IMR-90 (cell line): ENCODE measurements around the gene PDZK1. TPM values are rescaled to one million over a fixed set of nuclear protein-coding genes. Genes with fewer than 3 reads are reported as not detected.

Experiments
- ATAC-seq: fragments of 200-7000 bp; cut with Tn5 transposase; 2 replicates; pipeline ENCODE4 v1.9.1; 2020; ENCODE audit warnings: low read depth, mild to moderate bottlenecking, moderate library complexity
- BruUV-seq: library from RNA; stranded (reverse); fragments of 400-500 nt; replicated peaks from 2 replicates; lab custom pipeline; 2021; lab: Mats Ljungman, UMichigan
- CTCF ChIA-PET: fragments of 300-600 bp; formaldehyde crosslinking; extraction: SDS; loops from one replicate; lab custom pipeline; 2021; ENCODE audit warnings: antibody characterized with exemption; lab: Yijun Ruan, JAX
- POLR2A ChIA-PET: fragments of 300-600 bp; sonication (Branson Sonifier 250); formaldehyde crosslinking; loops from one replicate; lab custom pipeline; 2022; ENCODE audit warnings: antibody characterized with exemption; ENCODE audit not compliant: unreplicated experiment; lab: Charles Lee
- DNase-seq: peaks from one replicate; pipeline ENCODE4 v3.0.0; 2013
- H2AFZ ChIP-seq: replicated peaks from 2 replicates; pipeline ENCODE3; 2013; ENCODE audit warnings: low read length, mild to moderate bottlenecking; ENCODE audit not compliant: poor library complexity
- H2AK5ac ChIP-seq: 2 replicates; pipeline ENCODE4 v1.6.1; 2013; ENCODE audit warnings: low read depth, low read length, inconsistent platforms
- H2AK9ac ChIP-seq: replicated peaks from 2 replicates; pipeline ENCODE3; 2013; ENCODE audit warnings: mild to moderate bottlenecking, low read depth, low read length, moderate library complexity; ENCODE audit not compliant: poor library complexity
- H2BK120ac ChIP-seq: 2 replicates; pipeline ENCODE4 v1.6.1; 2013; ENCODE audit warnings: low read depth, low read length, inconsistent platforms
- H2BK15ac ChIP-seq: 3 replicates; pipeline ENCODE4 v1.6.1; 2013; ENCODE audit warnings: low read depth, low read length, inconsistent platforms
- H2BK20ac ChIP-seq: 2 replicates; pipeline ENCODE4 v1.6.1; 2013; ENCODE audit warnings: low read depth, mild to moderate bottlenecking, inconsistent platforms, low read length, moderate library complexity
- H2BK5ac ChIP-seq: 2 replicates; pipeline ENCODE4 v1.6.1; 2013; ENCODE audit warnings: mild to moderate bottlenecking, low read depth, low read length, inconsistent platforms; ENCODE audit not compliant: poor library complexity, severe bottlenecking
- H3K14ac ChIP-seq: replicated peaks from 2 replicates; pipeline ENCODE4 v1.6.1; 2013; ENCODE audit warnings: low read depth, low read length, inconsistent platforms
- H3K18ac ChIP-seq: 2 replicates; pipeline ENCODE4 v1.6.1; 2013; ENCODE audit warnings: low read depth, low read length, control low read depth
- H3K23ac ChIP-seq: 2 replicates; pipeline ENCODE4 v1.6.1; 2013; ENCODE audit warnings: low read depth, low read length, inconsistent platforms
- H3K27ac ChIP-seq: 2 replicates; pipeline ENCODE4 v1.5.1; 2013; ENCODE audit warnings: mild to moderate bottlenecking, control low read depth, low read length; ENCODE audit not compliant: insufficient read depth
- H3K27me3 ChIP-seq: 2 replicates; pipeline ENCODE4 v1.6.1; 2013; ENCODE audit warnings: low read length; ENCODE audit not compliant: control insufficient read depth, insufficient read depth
- H3K36me3 ChIP-seq: 2 replicates; pipeline ENCODE4 v1.6.1; 2013; ENCODE audit warnings: low read length, mixed read lengths; ENCODE audit not compliant: control insufficient read depth, insufficient read depth
- H3K4ac ChIP-seq: 2 replicates; pipeline ENCODE4 v1.6.1; 2013; ENCODE audit warnings: low read depth, low read length, inconsistent platforms
- H3K4me1 ChIP-seq: 2 replicates; pipeline ENCODE4 v1.6.1; 2013; ENCODE audit warnings: low read length, mixed read lengths; ENCODE audit not compliant: control insufficient read depth, insufficient read depth
- H3K4me2 ChIP-seq: 2 replicates; pipeline ENCODE4 v1.6.1; 2013; ENCODE audit warnings: low read depth, mild to moderate bottlenecking, control low read depth, low read length, moderate library complexity
- H3K4me3 ChIP-seq: 2 replicates; pipeline ENCODE4 v1.5.1; 2013; ENCODE audit warnings: low read depth, mild to moderate bottlenecking, control low read depth, low read length, moderate library complexity; ENCODE audit not compliant: insufficient read depth
- H3K56ac ChIP-seq: 2 replicates; pipeline ENCODE4 v1.6.1; 2013; ENCODE audit warnings: low read length, inconsistent platforms; ENCODE audit not compliant: insufficient read depth; ENCODE audit errors: extremely low read depth
- H3K79me1 ChIP-seq, 2 experiments: 2 replicates each; pipeline ENCODE4 v1.6.1; 2013; ENCODE audit warnings: low read length in 2 of 2, inconsistent platforms in 1 of 2, low read depth in 1 of 2
- H3K9ac ChIP-seq: 2 replicates; pipeline ENCODE4 v1.6.1; 2013; ENCODE audit warnings: low read depth, low read length, control low read depth
- H3K9me1 ChIP-seq: 2 replicates; pipeline ENCODE4 v1.6.1; 2013; ENCODE audit warnings: low read length, inconsistent platforms; ENCODE audit not compliant: insufficient read depth
- H3K9me3 ChIP-seq: 2 replicates; pipeline ENCODE4 v1.6.1; 2013; ENCODE audit warnings: low read length; ENCODE audit not compliant: control insufficient read depth, insufficient read depth
- H4K20me1 ChIP-seq: 2 replicates; pipeline ENCODE4 v1.6.1; 2013; ENCODE audit warnings: low read length, inconsistent platforms; ENCODE audit not compliant: insufficient read depth
- H4K5ac ChIP-seq: 2 replicates; pipeline ENCODE4 v1.6.1; 2013; ENCODE audit warnings: mild to moderate bottlenecking, low read depth, low read length, control low read depth
- H4K8ac ChIP-seq, 2 experiments: 2 replicates each; pipeline ENCODE4 v1.6.1; 2013; ENCODE audit warnings: low read depth in 2 of 2, low read length in 2 of 2, control low read depth in 1 of 2, inconsistent platforms in 1 of 2
- H4K91ac ChIP-seq: 2 replicates; pipeline ENCODE4 v1.6.1; 2013; ENCODE audit warnings: low read depth, low read length, inconsistent platforms; ENCODE audit not compliant: insufficient read depth
- CEBPB ChIP-seq: IDR thresholded peaks from 2 replicates; pipeline ENCODE4 v1.6.1; 2012; ENCODE audit warnings: low read depth, low read length, improper control_type of control experiment
- FOS ChIP-seq: fragments of 150-350 bp; IDR thresholded peaks from 2 replicates; pipeline ENCODE4 v1.6.1; 2016; ENCODE audit warnings: low read depth, low read length
- MAFK ChIP-seq: IDR thresholded peaks from 2 replicates; pipeline ENCODE4 v1.6.1; 2012; ENCODE audit warnings: low read depth, low read length, improper control_type of control experiment
- MAZ ChIP-seq: IDR thresholded peaks from 2 replicates; pipeline ENCODE4 v1.6.1; 2012; ENCODE audit warnings: low read depth, mild to moderate bottlenecking, low read length, improper control_type of control experiment, moderate library complexity, borderline replicate concordance
- MXI1 ChIP-seq: IDR thresholded peaks from 2 replicates; pipeline ENCODE4 v1.6.1; 2012; ENCODE audit warnings: low read depth, mild to moderate bottlenecking, low read length, moderate library complexity, borderline replicate concordance
- POLR2A ChIP-seq: IDR thresholded peaks from 2 replicates; pipeline ENCODE4 v1.6.1; 2012; ENCODE audit warnings: mild to moderate bottlenecking, low read depth, low read length
- WGBS, 2 experiments: methylation state at CpG; one replicate each; pipeline versions ENCODE4 v1.1.5 to v1.1.7; 2013; ENCODE audit warnings: missing lambda C conversion rate in 2 of 2; ENCODE audit not compliant: insufficient read length in 1 of 2; ENCODE audit errors: extremely low coverage in 2 of 2; 5-methylcytosine and 5-hydroxymethylcytosine counted together
- dilution Hi-C: fragments of 300-500 bp; cut with HindIII; formaldehyde crosslinking; loops from one replicate; pipeline ENCODE4 v1.14.3; 2018; ENCODE audit warnings: low sequenced_read_pairs; ENCODE audit not compliant: unreplicated experiment
- in situ Hi-C: fragments of 300-500 bp; cut with MboI; formaldehyde crosslinking; loops from 3 replicates; pipeline ENCODE4 v1.14.3; 2019; ENCODE audit warnings: low sequenced_read_pairs, inconsistent platforms, mixed read lengths
- intact Hi-C: fragments of 100-400 bp; cut with micrococcal nuclease; formaldehyde crosslinking; loops from 2 replicates; pipeline ENCODE4 v1.10.0; 2022
- polyA plus RNA-seq, 3 experiments: library from polyadenylated mRNA; depleted of rRNA; stranded (reverse); fragments of >200 nt; gene quantifications; 2 replicates each; pipeline ENCODE4 v1.2.3, GENCODE V29; 2012; ENCODE audit warnings: low replicate concordance in 1 of 3
- total RNA-seq: library from RNA; depleted of rRNA; stranded (reverse); fragments of >200 nt; gene quantifications from 2 replicates; pipeline ENCODE4 v1.2.3, GENCODE V29; 2012

Gene PDZK1
- total and polyA plus RNA-seq, 2 of the 4 experiments (the other 2 are of a cell fraction) = 1.4 to 2.1 TPM

DNA sequence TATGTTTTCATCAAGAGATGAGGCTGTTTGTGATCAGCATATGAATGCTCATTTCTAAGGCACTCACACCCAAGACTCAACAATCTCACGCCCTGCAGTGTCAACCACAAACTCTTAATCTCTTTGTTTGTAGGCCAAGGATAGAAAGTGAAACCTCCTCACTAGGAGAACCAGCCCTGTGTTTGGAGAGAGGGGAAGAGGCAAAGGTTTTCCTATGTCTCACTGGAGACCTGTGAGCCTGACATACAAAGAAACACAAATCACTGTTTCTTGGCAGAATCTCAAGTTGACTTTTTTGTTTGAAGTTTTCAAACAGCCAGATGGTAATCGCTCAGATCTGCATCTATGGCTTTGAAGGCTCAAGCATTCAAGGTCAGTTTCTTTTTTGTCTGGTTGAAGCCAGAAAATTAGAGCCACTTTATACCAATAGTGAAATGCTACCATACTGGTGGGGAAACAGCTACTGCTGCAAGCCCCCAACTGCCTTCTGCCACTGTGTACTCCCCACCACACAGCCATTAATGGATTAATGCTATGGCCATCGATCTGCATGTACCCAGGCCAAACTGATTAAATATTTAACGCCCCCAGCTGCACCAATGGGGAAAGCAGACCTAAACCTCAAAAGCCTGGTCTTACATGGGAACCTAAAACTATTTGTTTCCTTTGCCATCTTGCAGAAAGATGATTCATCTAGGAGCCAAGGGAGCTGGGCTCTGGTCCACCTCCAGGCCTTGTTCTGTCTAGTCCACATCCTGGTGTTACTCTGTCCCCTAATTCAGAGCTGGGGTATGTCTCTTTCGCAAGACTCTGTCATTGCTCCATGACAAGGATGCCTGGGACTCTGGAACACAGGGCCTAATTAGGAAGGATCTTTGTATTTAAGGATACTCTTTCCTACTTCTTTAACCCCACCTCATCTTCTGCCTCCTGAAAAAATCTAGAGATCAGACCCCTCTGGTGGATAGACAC, 16.3 kb downstream of the PDZK1 start:
- peak overlapping the region; percentile 76 for H2BK5ac ChIP-seq
- H3K4me1 ChIP-seq = peaks cover 10% of the 10 kb centered on the region; the same call in 1 of the 2 replicates
- 0 out of 2 replicates have a peak, but pooled peaks have one; percentile 23 for TF ChIP-seq MAZ
- TF ChIP-seq MXI1 = no peak
- no peak for TF ChIP-seq POLR2A
- TF ChIP-seq MAFK = no peak
- TF ChIP-seq CEBPB = peak; percentile 97
- peak; percentile 39; the same call in 1 of the 2 replicates for TF ChIP-seq FOS
- H2BK15ac ChIP-seq = no peak overlapping the region
- H2AFZ ChIP-seq = peak overlapping the region; percentile 23
- no peaks in the 10 kb centered on the region for H3K27me3 ChIP-seq
- no peaks in the 10 kb centered on the region for H3K9me3 ChIP-seq
- H3K27ac ChIP-seq = peak overlapping the region; percentile 36; the same call in 1 of the 2 replicates
- H4K8ac ChIP-seq = peak overlapping the region in 1 of 2 experiments; percentile 45; a peak in 2 of 4 replicates
- 0 out of 4 replicates have a peak, but pooled peaks cover 0 to 3% of the 10 kb centered on the region in 2 experiments for H3K79me1 ChIP-seq
- peak overlapping the region; percentile 28; the same call in 1 of the 2 replicates for H2BK120ac ChIP-seq
- 100% methylated on average over 1 of the region's 5 CpGs; no CpG with 5 or more reads in 1 of the 2 experiments for WGBS, 2 experiments
- H3K56ac ChIP-seq = no peak overlapping the region
- ChIA-PET POLR2A (no interaction called here), CTCF (no interaction called here)
- peak overlapping the region; percentile 12; the same call in 1 of the 2 replicates for H3K9ac ChIP-seq
- intact Hi-C loops (no loop called here), dilution Hi-C loops (no loop called here), in situ Hi-C loops (no loop called here)
- H3K14ac ChIP-seq = peak overlapping the region; percentile 89
- DNase-seq (peak; percentile 82), ATAC-seq (peak; percentile 80)
- no peak overlapping the region for H4K91ac ChIP-seq
- no peak overlapping the region for H3K4me3 ChIP-seq
- H3K18ac ChIP-seq = peak overlapping the region; percentile 40; the same call in 1 of the 2 replicates
- H3K4ac ChIP-seq = peak overlapping the region; percentile 75; the same call in 1 of the 2 replicates
- H3K36me3 ChIP-seq = no peaks in the 10 kb centered on the region
- peak overlapping the region; percentile 74 for H3K4me2 ChIP-seq
- H3K23ac ChIP-seq = peak overlapping the region; percentile 8
- H2AK5ac ChIP-seq = no peak overlapping the region
- peaks cover 7% of the 10 kb centered on the region for H3K9me1 ChIP-seq
- H2BK20ac ChIP-seq = peak overlapping the region; percentile 5; the same call in 1 of the 2 replicates
- BruUV-seq = no TSS peak
- H4K5ac ChIP-seq = peak overlapping the region; percentile 18; the same call in 1 of the 2 replicates
- no peaks in the 10 kb centered on the region for H4K20me1 ChIP-seq
- no peak overlapping the region for H2AK9ac ChIP-seq
